NCI-H345 treated with DMSO at 0.1 percent for 48 hours (cell line): ENCODE data around the gene USP4.
"Not testable (repeated sequence)": the region's sequence is repeated elsewhere in the genome, so short reads cannot be mapped to it uniquely, and the experiment has no call there.

Source experiments
- DNase-seq: peaks from one replicate; lab custom pipeline; 2025; ENCODE audit not compliant: unreplicated experiment; lab: John Stamatoyannopoulos, UW

Gene USP4

GRCh38 chr3:49352281-49352680 is 12.4 kb upstream of the USP4 start:
- DNase-seq, result no peak

- no peak for DNase-seq
Measured at GRCh38 chr3:49351521-49352011, 11.7 kb upstream of the USP4 start.

- no peak for DNase-seq
Measured at GRCh38 chr3:49349348-49350114, 9.7 kb upstream of the USP4 start.

GRCh38 chr3:49348361-49348760 is 8.5 kb upstream of the USP4 start:
- not testable (repeated sequence) for DNase-seq

DNA sequence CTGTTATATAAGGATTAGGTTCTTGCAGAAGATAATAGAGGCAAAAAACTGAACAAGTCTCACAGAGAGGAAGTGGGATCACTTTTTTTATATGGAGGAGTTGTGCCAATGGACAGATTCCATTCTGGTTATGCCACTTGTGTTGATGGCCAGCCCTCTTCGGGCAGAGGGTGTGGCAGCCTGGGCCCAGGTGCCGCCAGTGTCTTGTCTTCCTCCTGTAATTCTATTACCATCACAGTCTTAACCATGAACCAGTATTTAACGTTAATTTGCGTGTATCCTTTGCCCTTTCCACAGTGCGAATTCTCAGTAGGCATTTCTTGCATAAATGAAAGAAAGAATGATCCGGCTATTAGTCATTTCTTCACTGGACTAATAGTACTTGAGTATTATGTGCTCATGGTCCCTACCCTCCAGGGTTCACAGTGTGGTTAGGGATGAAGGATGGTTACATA is 7.0 kb upstream of the USP4 start:
- no peak for DNase-seq

DNA sequence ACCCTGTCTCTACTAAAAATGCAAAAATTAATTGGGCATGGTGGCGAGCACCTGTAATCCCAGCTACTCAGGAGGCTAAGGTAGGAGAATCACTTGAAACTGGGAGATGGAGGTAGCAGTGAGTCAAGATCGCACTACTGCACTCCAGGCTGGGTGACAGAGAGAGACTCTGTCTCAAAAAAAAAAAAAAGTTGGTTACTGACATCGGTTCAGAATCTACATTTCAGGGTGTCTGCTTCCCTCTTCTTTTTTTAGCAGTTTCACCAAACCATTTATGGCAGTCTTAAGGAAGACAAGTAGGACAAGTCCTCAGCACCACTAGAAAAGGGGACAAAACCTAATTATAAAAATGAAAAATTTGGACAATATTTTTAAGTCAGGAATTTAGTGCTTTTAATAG is 3.3 kb upstream of the USP4 start:
- no peak for DNase-seq

DNA sequence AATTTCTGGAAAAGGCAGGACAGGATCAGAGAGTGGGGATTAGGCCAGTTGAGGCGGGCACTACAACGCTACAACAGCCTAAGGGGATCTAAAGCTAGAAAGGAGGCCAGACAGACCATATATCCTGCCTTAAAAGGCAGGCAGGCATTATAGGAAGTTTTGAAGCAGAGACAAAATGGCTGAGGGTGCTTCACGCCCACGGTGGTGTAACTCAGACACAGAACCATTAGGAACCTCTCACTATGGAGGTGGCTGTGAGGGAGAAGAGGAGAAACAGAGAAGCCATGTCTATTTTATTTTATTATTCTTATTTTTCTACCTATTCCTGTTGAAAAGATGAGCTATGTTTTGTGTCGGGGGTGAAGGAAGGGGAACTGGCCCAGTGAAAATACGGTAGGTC is 2.1 kb upstream of the USP4 start:
- DNase-seq, result no peak

DNA sequence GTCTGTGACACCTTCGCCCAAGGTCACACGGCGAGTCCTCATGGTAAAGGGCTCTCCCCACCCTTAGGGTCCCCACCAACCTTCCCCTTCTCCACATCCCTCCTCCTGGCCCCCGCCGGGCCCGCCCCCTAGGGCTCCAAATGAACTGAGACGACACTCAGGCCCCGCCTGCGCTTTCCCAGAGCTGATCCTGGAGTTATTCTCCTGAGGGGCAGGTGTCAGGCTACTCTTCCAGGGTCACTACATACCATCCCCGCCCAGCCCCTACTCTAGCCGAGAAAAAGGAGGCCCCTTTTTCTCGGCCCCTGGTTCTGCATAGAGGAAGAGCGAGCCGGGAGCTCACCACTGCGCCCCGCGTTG is 292 bp downstream of the USP4 start:
- no peak for DNase-seq

- DNase-seq, result no peak
Measured at GRCh38 chr3:49333916-49334633, 5.8 kb downstream of the USP4 start.

GRCh38 chr3:49333091-49333490 is 6.8 kb downstream of the USP4 start:
- no peak for DNase-seq

DNA sequence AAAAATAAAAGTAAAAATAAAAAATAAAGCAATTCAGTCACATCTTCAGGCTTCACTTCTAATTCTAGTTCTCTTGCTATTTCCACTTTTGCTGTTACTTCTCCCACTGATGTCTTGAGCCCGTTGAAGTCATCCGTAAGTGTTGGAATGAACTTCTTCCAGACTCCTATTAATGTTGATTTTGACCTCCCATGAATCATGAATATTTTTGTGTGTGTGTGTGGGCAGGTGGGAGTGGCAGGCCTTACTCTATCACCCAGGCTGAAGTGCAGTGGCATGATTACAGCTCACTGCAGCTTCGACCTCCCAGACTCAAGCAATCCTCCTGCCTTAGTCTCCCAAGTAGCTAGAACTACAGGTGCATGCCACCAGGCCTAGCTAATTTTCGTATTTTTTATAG is 10.7 kb downstream of the USP4 start:
- no peak for DNase-seq

DNA sequence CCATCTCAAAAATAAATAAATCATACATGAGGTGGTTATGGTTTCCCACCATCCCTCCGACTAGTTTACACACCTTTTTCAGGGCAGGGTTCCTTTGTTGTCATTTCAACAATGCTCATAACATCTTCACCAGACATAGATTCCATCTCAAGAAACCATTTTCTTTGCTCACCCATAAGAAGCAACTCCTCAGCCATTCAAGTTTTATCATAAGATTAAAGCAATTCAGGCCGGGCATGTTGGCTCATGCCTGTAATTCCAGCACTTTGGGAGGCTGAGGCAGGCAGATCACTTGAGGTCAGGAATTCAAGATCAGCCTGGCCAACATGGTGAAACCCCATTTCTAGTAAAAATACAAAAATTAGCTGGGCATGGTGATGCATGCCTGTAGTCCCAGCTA is 11.5 kb downstream of the USP4 start:
- DNase-seq, result not testable (repeated sequence)

DNA sequence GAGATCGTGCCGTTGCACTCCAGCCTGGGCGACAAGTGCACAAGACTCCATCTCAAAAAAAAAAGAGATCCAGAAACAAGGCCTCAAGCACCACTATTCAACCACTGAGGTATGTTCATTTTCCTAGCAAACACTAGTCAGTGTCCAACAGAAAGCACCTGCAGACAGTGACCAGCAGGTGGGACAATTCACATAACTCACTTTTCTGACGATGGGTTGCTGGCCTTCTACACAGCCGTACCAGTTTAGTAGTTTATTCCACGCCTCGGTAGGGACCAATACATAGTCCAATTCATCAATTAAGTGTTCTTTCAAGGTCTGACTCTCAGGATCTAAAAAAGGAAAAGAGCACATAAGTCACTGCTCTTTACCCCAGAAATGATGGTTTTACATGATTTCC is 12.4 kb downstream of the USP4 start:
- DNase-seq, result no peak

GRCh38 chr3:49324768-49325167 is 15.1 kb downstream of the USP4 start:
- no peak for DNase-seq

- DNase-seq, result no peak
Measured at GRCh38 chr3:49316696-49317457, 23.0 kb downstream of the USP4 start.

DNA sequence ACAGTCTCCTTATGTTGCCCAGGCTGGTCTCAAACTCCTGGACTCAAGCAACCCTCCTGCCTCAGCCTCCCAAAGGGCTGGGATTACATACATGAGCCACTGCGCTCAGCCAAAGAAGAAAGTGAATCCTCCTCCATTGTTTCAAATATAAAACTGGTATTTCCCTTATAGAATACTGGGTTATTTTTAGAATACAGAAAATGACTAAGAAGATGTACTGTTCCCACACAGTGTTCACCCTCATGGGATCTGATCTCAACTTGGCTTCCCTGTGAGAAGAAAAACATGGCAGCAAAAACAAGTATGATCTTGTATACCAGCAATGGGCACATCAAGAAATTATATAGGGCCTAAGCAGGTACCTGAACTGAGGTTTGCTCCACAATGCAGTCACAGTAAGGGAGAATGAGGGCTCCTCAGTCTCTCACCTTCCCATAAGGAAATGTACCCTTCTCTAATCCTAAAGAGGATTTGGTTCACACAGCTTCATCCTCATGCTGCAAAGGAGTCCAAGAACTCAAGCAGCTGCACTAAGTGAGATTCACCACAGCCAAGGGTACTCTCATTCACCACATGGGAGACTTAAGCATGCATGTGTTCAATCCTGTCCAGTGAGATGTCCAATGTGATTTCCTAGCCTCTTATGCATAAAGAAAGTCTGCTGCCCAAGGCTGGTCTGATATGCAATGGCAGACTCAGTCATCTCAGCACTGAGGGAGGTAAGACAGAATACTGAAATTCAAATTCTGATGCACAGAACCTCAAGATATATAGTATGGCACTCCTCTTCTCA is 25.8 kb downstream of the USP4 start:
- no peak for DNase-seq

DNA sequence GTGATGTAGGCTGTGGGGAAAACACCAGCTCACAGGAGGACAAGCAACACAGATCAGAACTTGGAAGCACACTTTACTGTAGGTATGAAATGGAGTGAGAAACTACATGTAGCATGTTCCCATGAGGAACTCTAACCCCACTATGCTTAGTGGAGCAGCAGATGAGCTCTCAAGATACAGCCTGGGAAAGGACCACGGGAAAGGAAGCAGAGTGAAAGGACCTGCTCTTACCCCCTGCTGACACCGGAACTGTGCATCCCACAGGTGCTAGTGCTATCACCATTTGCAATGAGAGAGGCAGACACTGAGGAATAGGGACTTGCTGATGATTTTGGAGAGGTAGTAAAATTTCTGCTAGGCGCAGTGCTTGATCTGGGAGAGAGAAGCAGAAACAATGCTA is 28.6 kb downstream of the USP4 start:
- DNase-seq, result no peak

GRCh38 chr3:49310677-49311076 is 29.2 kb downstream of the USP4 start:
- no peak for DNase-seq

DNA sequence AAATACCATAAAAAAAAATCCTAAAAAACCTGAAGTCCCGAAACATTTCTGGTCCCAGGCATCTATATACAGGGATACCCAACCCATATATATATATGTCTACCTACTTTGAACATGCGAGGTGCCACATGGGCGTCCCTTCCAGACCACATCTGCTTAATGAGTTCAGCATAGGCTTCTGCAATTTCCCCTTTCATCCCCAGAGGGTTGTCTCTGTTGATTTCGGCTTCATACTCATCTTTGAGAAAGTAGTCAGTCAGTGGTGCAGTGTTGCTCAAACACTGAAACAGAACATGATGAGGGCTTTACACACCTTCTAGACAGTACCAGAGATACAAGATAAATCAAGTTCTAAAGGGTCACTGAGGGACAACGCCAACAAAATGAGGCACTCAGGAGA is 34.2 kb downstream of the USP4 start:
- no peak for DNase-seq

- no peak for DNase-seq
Measured at GRCh38 chr3:49302613-49303012, 37.2 kb downstream of the USP4 start.

DNA sequence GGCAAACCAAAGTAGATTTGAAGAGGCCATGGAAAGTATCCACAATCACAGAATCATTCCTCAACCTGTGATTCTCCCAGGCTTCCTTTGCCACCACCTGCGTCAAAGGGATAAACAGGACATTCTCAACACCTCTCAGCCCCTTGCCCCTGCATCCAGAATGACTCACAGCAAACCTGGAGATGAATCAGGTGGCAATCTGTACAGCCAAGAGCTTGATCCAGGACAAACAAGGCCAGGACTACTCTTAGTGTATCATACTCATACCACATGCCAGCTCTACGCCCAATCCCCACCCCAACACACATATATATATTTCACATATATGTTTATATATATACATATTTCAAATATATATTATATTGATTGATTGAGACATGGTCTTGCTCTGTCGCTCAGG is 39.3 kb downstream of the USP4 start:
- no peak for DNase-seq
